ENCODE measurements around the gene PCAT6. TPM values are rescaled to one million over a fixed set of nuclear protein-coding genes. Genes with fewer than 3 reads are reported as not detected.

The PCAT6 gene
- total and polyA plus RNA-seq, 2 of the 8 experiments (the other 6 are each of a cell fraction or from before 2014, with no cell fraction given) = 4.6 to 14.7 TPM

DNA sequence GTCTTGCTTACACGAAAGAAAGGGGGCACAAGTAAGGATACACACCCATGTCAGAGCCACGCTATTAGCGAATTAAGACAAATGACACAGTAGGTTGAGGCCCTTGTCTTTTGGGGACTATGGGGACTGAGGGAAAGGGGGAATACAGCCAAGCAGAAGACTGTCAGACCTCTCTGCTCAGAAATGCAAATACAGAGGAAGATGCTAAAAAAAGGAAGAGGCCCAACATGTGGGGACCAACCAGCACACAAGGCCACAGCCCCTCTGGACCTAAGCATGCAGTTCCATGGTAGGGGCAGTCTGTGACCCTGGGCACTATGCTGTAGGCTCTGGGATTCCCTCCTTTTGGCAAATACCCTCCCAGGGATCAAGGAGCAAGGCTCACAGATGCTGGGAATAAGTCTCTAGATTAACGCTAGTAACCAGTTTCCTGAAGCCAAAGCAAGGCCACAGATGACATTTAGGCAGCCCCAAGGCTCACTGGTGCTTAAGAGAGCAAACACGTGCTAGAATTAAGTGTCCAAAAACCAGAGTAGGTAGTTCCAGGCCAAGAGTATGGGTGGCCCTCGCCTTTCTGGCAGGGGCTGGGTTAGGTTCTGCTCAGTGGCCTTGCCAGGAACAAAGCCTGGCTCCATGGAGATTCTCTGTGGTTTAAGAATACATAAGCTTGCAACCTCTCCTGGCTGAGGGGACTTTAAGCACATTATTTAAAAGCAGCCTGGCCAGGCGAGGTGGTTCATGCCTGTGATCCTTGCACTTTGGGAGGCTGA is 40.0 kb downstream of the PCAT6 start (continued):
- TF ChIP-seq, protein P1, sequence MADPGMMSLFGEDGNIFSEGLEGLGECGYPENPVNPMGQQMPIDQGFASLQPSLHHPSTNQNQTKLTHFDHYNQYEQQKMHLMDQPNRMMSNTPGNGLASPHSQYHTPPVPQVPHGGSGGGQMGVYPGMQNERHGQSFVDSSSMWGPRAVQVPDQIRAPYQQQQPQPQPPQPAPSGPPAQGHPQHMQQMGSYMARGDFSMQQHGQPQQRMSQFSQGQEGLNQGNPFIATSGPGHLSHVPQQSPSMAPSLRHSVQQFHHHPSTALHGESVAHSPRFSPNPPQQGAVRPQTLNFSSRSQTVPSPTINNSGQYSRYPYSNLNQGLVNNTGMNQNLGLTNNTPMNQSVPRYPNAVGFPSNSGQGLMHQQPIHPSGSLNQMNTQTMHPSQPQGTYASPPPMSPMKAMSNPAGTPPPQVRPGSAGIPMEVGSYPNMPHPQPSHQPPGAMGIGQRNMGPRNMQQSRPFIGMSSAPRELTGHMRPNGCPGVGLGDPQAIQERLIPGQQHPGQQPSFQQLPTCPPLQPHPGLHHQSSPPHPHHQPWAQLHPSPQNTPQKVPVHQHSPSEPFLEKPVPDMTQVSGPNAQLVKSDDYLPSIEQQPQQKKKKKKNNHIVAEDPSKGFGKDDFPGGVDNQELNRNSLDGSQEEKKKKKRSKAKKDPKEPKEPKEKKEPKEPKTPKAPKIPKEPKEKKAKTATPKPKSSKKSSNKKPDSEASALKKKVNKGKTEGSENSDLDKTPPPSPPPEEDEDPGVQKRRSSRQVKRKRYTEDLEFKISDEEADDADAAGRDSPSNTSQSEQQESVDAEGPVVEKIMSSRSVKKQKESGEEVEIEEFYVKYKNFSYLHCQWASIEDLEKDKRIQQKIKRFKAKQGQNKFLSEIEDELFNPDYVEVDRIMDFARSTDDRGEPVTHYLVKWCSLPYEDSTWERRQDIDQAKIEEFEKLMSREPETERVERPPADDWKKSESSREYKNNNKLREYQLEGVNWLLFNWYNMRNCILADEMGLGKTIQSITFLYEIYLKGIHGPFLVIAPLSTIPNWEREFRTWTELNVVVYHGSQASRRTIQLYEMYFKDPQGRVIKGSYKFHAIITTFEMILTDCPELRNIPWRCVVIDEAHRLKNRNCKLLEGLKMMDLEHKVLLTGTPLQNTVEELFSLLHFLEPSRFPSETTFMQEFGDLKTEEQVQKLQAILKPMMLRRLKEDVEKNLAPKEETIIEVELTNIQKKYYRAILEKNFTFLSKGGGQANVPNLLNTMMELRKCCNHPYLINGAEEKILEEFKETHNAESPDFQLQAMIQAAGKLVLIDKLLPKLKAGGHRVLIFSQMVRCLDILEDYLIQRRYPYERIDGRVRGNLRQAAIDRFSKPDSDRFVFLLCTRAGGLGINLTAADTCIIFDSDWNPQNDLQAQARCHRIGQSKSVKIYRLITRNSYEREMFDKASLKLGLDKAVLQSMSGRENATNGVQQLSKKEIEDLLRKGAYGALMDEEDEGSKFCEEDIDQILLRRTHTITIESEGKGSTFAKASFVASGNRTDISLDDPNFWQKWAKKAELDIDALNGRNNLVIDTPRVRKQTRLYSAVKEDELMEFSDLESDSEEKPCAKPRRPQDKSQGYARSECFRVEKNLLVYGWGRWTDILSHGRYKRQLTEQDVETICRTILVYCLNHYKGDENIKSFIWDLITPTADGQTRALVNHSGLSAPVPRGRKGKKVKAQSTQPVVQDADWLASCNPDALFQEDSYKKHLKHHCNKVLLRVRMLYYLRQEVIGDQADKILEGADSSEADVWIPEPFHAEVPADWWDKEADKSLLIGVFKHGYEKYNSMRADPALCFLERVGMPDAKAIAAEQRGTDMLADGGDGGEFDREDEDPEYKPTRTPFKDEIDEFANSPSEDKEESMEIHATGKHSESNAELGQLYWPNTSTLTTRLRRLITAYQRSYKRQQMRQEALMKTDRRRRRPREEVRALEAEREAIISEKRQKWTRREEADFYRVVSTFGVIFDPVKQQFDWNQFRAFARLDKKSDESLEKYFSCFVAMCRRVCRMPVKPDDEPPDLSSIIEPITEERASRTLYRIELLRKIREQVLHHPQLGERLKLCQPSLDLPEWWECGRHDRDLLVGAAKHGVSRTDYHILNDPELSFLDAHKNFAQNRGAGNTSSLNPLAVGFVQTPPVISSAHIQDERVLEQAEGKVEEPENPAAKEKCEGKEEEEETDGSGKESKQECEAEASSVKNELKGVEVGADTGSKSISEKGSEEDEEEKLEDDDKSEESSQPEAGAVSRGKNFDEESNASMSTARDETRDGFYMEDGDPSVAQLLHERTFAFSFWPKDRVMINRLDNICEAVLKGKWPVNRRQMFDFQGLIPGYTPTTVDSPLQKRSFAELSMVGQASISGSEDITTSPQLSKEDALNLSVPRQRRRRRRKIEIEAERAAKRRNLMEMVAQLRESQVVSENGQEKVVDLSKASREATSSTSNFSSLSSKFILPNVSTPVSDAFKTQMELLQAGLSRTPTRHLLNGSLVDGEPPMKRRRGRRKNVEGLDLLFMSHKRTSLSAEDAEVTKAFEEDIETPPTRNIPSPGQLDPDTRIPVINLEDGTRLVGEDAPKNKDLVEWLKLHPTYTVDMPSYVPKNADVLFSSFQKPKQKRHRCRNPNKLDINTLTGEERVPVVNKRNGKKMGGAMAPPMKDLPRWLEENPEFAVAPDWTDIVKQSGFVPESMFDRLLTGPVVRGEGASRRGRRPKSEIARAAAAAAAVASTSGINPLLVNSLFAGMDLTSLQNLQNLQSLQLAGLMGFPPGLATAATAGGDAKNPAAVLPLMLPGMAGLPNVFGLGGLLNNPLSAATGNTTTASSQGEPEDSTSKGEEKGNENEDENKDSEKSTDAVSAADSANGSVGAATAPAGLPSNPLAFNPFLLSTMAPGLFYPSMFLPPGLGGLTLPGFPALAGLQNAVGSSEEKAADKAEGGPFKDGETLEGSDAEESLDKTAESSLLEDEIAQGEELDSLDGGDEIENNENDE (IDR thresholded peaks at IDR 0.05; ENCODE audit: insufficient replicate concordance, low read length) = no peak
- TF ChIP-seq POU5F1 (IDR thresholded peaks at IDR 0.05; ENCODE audit: low read depth, low read length) (no peak), SIX5 (IDR thresholded peaks at IDR 0.05; ENCODE audit: low read depth, low read length) (no peak), KDM4A (IDR thresholded peaks at IDR 0.05; ENCODE audit: low read depth, low read length, severe bottlenecking) (no peak), TAF7 (optimal IDR thresholded peaks at IDR 0.05; ENCODE audit: borderline replicate concordance, low read depth, low read length) (no peak), EZH2 (IDR thresholded peaks at IDR 0.05; ENCODE audit: low read depth, low read length, severe bottlenecking) (no peak), SP4 (IDR thresholded peaks at IDR 0.05; ENCODE audit: low read length) (no peak), EP300 (IDR thresholded peaks at IDR 0.05; ENCODE audit: borderline replicate concordance in 1 of 2, low read depth in 2 of 2, low read length in 2 of 2) (no peak), SRF (IDR thresholded peaks at IDR 0.05; ENCODE audit: low read depth, low read length) (no peak), NANOG (IDR thresholded peaks at IDR 0.05; ENCODE audit: insufficient read depth, low read depth, low read length, poor library complexity, severe bottlenecking) (no peak)
